WTC11 (cell line): ENCODE data around the gene TCEA2.

ENCODE experiments used
- ATF3 ChIP-seq: sonication (generic); formaldehyde crosslinking; conservative IDR thresholded peaks from 2 replicates; pipeline ENCODE4 v1.8.1; 2022; ENCODE audit warnings: mild to moderate bottlenecking, missing genetic modification reagents
- CREB1 ChIP-seq: sonication (generic); formaldehyde crosslinking; IDR thresholded peaks from 2 replicates; pipeline ENCODE4 v1.8.0; 2023; ENCODE audit warnings: mild to moderate bottlenecking, missing genetic modification reagents
- CTCF ChIP-seq: fragments of 200-600 bp; IDR thresholded peaks from 2 replicates; pipeline ENCODE4 v1.8.0; 2022; ENCODE audit warnings: antibody characterized with exemption
- E2F1 ChIP-seq: sonication (generic); formaldehyde crosslinking; IDR thresholded peaks from 2 replicates; pipeline ENCODE4 v1.8.0; 2022; ENCODE audit warnings: mild to moderate bottlenecking, missing genetic modification reagents
- EMX1 ChIP-seq: fragments of 250-450 bp; sonication (Bioruptor Pico); IDR thresholded peaks from 2 replicates; pipeline ENCODE4 v1.8.0; 2021; ENCODE audit warnings: mild to moderate bottlenecking
- GABPB1 ChIP-seq: sonication (generic); formaldehyde crosslinking; IDR thresholded peaks from 2 replicates; pipeline ENCODE4 v1.8.1; 2023; ENCODE audit warnings: mild to moderate bottlenecking, missing genetic modification reagents
- MAX ChIP-seq: sonication (generic); formaldehyde crosslinking; IDR thresholded peaks from 2 replicates; pipeline ENCODE4 v1.8.0; 2022; ENCODE audit warnings: mild to moderate bottlenecking, missing genetic modification reagents
- TEAD4 ChIP-seq: sonication (generic); formaldehyde crosslinking; IDR thresholded peaks from 2 replicates; pipeline ENCODE4 v1.8.0; 2022; ENCODE audit warnings: mild to moderate bottlenecking, missing genetic modification reagents
- USF1 ChIP-seq: sonication (generic); formaldehyde crosslinking; IDR thresholded peaks from 2 replicates; pipeline ENCODE4 v1.8.0; 2022; ENCODE audit warnings: mild to moderate bottlenecking, missing genetic modification reagents
- USF2 ChIP-seq: sonication (generic); formaldehyde crosslinking; IDR thresholded peaks from 2 replicates; pipeline ENCODE4 v1.8.1; 2023; ENCODE audit warnings: mild to moderate bottlenecking, missing genetic modification reagents, moderate library complexity
- ZNF121 ChIP-seq: sonication (generic); formaldehyde crosslinking; IDR thresholded peaks from 2 replicates; pipeline ENCODE4 v1.8.0; 2023; ENCODE audit warnings: missing genetic modification reagents
- ZNF281 ChIP-seq: sonication (generic); formaldehyde crosslinking; IDR thresholded peaks from 2 replicates; pipeline ENCODE4 v1.8.0; 2023; ENCODE audit warnings: mild to moderate bottlenecking, missing genetic modification reagents

GRCh38 chr20:64036346-64037198 lies 26.4 kb upstream of the TCEA2 start:
- TF ChIP-seq CREB1 (CRISPR knock-in tag) (no peak), USF1 (CRISPR knock-in tag) (no peak), CTCF (no peak), TEAD4 (CRISPR knock-in tag) (no peak), E2F1 (CRISPR knock-in tag) (no peak), GABPB1 (no peak), ZNF281 (CRISPR knock-in tag) (no peak), ATF3 (no peak), MAX (CRISPR knock-in tag) (no peak), ZNF121 (CRISPR knock-in tag) (no peak), EMX1 (CRISPR knock-in tag) (no peak), USF2 (no peak)
